ENCODE data around the gene CPM. TPM values are rescaled to one million over a fixed set of nuclear protein-coding genes. Genes with fewer than 3 reads are reported as not detected.
A peak's percentile ranks its signal among the peaks of the same experiment; 100 is the strongest.

CPM gene
- total RNA-seq, 5 donors from 2014 or later (not counting 1 experiment from before 2014, with no cell fraction given) = 1.6 to 2.7 (median 2.1) TPM

DNA sequence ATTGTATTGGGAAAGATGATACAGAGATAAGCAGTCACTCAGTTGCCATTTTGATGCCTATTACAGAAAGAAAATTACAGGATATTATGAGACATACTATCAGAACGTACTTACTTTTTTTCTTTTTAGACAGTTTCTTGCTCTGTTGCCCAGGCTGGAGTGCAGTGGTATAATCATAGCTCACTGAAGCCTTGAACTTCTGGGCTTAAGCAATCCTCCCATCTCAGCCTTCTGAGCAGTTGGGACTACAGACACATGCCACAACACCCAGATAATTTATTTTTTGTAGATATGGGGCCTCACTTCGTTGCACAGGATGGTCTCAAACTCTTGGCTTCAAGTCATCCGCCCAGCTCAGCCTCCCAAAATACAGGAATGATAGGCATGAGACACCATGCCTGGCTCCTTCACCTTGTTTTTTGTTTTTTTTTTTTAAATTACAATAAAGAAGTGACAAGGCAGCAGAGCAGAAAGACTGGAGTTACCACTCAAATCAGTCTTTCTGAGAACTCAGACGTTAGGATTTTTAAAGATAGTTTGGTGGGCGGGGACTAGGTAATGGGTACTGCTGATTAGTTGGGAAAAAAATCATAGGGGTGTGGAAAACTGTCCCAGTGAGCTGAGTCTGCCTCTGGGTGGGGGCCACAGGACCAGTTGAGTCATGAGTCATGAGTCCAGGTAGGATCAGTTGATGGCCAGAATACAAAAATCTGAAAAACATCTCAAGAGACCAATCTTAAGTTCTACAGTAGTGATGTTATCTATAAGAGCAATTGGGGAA is 11.5 kb upstream of the CPM start:
- Mint-ChIP-seq H3K9me3 (no peaks in the 10 kb centered on the region), H3K27ac (no peak overlapping the region), H3K27me3 (peaks cover 4 to 6% of the 10 kb centered on the region in 2 donors), H3K36me3 (no peaks in the 10 kb centered on the region), H3K4me3 (no peak overlapping the region), H3K4me1 (no peaks in the 10 kb centered on the region)
- CTCF ChIA-PET = no interaction called here
- 80% methylated on average over 3 of the region's 5 CpGs for WGBS (ENCODE audit: insufficient coverage)
- Histone ChIP-seq H3K36me3 (ENCODE audit: control insufficient read depth in 2 of 2, extremely low read depth in 1 of 2, insufficient read depth in 1 of 2, low read length in 1 of 2) (no peaks in the 10 kb centered on the region), H3K9me3 (no peaks in the 10 kb centered on the region), H3K27me3 (replicated peaks in 1 of 2; ENCODE audit: control insufficient read depth in 2 of 2, extremely low read depth in 1 of 2, insufficient read depth in 2 of 2, low read length in 1 of 2) (peaks cover 0 to 3% of the 10 kb centered on the region in 2 experiments), H3K27ac (ENCODE audit: low read length) (no peak overlapping the region), H3K4me3 (ENCODE audit: control insufficient read depth in 1 of 2, extremely low read depth in 1 of 2, low read length in 1 of 2) (no peak overlapping the region), H3K4me1 (ENCODE audit: control insufficient read depth in 1 of 2, extremely low read depth in 1 of 2, insufficient read depth in 2 of 2, low read length in 2 of 2) (no peaks in the 10 kb centered on the region)
- POLR2A ChIA-PET = interaction anchor here in 1 of 2 donors (0.6 kb wide), 1 partner anchor 35 kb away, joined by 3 read pairs; no protein-coding TSS in a partner anchor
- DNase-seq (no peak), ATAC-seq (replicated peaks in 1 of 4) (no peak)

GRCh38 chr12:68943848-68944247 is 10.9 kb upstream of the CPM start:
- peaks cover 0 to 3% of the 10 kb centered on the region in 2 experiments for H3K27me3 ChIP-seq (replicated peaks in 1 of 2; ENCODE audit: control insufficient read depth in 2 of 2, extremely low read depth in 1 of 2, insufficient read depth in 2 of 2, low read length in 1 of 2)
- no peak overlapping the region for H3K4me3 ChIP-seq (ENCODE audit: control insufficient read depth in 1 of 2, extremely low read depth in 1 of 2, low read length in 1 of 2)
- ATAC-seq (replicated peaks in 1 of 4) (no peak), DNase-seq (no peak)
- no peak overlapping the region for H3K27ac ChIP-seq (ENCODE audit: low read length)
- CTCF ChIA-PET = no interaction called here
- Mint-ChIP-seq H3K4me3 (no peak overlapping the region), H3K9me3 (no peaks in the 10 kb centered on the region), H3K27ac (no peak overlapping the region), H3K4me1 (no peaks in the 10 kb centered on the region), H3K36me3 (no peaks in the 10 kb centered on the region), H3K27me3 (peaks cover 4 to 6% of the 10 kb centered on the region in 2 donors)
- POLR2A ChIA-PET = interaction anchor here in 1 of 2 donors (0.7 kb wide), 1 partner anchor 412 kb away, joined by 3 read pairs; no protein-coding TSS in a partner anchor
- no peaks in the 10 kb centered on the region for H3K9me3 ChIP-seq
- no peaks in the 10 kb centered on the region for H3K36me3 ChIP-seq (ENCODE audit: control insufficient read depth in 2 of 2, extremely low read depth in 1 of 2, insufficient read depth in 1 of 2, low read length in 1 of 2)
- no peaks in the 10 kb centered on the region for H3K4me1 ChIP-seq (ENCODE audit: control insufficient read depth in 1 of 2, extremely low read depth in 1 of 2, insufficient read depth in 2 of 2, low read length in 2 of 2)
- no CpG with 5 or more reads among the region's 1 CpG for WGBS (ENCODE audit: insufficient coverage)

DNA sequence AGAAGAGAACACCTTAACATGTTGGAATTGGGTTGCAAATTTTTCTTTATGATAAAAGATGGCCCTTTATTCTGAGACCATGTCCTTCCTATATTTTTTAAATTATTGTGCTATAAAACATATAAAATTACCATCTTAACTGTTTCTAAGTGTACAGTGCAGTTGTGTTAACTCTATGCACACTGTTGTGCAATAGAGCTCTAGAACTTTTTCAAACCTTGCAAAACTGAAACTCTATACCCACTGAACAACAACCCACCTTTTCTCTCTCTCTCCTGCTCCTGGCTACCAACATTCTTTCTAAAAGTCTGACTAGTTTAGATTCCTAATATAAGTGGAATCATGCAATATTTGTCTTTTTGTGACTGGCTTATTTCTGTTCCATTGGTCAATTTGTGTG is 7.8 kb upstream of the CPM start:
- Histone ChIP-seq H3K4me3 (ENCODE audit: control insufficient read depth in 1 of 2, extremely low read depth in 1 of 2, low read length in 1 of 2) (no peak overlapping the region), H3K9me3 (no peaks in the 10 kb centered on the region), H3K36me3 (ENCODE audit: control insufficient read depth in 2 of 2, extremely low read depth in 1 of 2, insufficient read depth in 1 of 2, low read length in 1 of 2) (no peaks in the 10 kb centered on the region), H3K27ac (ENCODE audit: low read length) (no peak overlapping the region), H3K4me1 (ENCODE audit: control insufficient read depth in 1 of 2, extremely low read depth in 1 of 2, insufficient read depth in 2 of 2, low read length in 2 of 2) (no peaks in the 10 kb centered on the region), H3K27me3 (replicated peaks in 1 of 2; ENCODE audit: control insufficient read depth in 2 of 2, extremely low read depth in 1 of 2, insufficient read depth in 2 of 2, low read length in 1 of 2) (peaks cover 0 to 3% of the 10 kb centered on the region in 2 experiments)
- H3K27me3 Mint-ChIP-seq = peaks cover 4 to 8% of the 10 kb centered on the region in 2 donors
- no peak overlapping the region for H3K4me3 Mint-ChIP-seq
- ChIA-PET POLR2A (no interaction called here), CTCF (no interaction called here)
- ATAC-seq (replicated peaks in 1 of 4) = no peak
- H3K36me3 Mint-ChIP-seq = no peaks in the 10 kb centered on the region
- no peak overlapping the region for H3K27ac Mint-ChIP-seq
- no peaks in the 10 kb centered on the region for H3K9me3 Mint-ChIP-seq
- DNase-seq = no peak
- no peaks in the 10 kb centered on the region for H3K4me1 Mint-ChIP-seq

GRCh38 chr12:68939505-68939904 is 6.5 kb upstream of the CPM start:
- H3K4me3 Mint-ChIP-seq = no peak overlapping the region

GRCh38 chr12:68934392-68934791 is 1.4 kb upstream of the CPM start:
- no peak for DNase-seq
- H3K4me3 Mint-ChIP-seq = peak overlapping the region in 1 of 3 donors; percentile 86
- Histone ChIP-seq H3K27ac (ENCODE audit: low read length) (no peak overlapping the region), H3K4me3 (ENCODE audit: control insufficient read depth in 1 of 2, extremely low read depth in 1 of 2, low read length in 1 of 2) (no peak overlapping the region), H3K36me3 (ENCODE audit: control insufficient read depth in 2 of 2, extremely low read depth in 1 of 2, insufficient read depth in 1 of 2, low read length in 1 of 2) (no peaks in the 10 kb centered on the region), H3K27me3 (replicated peaks in 1 of 2; ENCODE audit: control insufficient read depth in 2 of 2, extremely low read depth in 1 of 2, insufficient read depth in 2 of 2, low read length in 1 of 2) (peaks cover 4 to 16% of the 10 kb centered on the region in 2 experiments), H3K4me1 (ENCODE audit: control insufficient read depth in 1 of 2, extremely low read depth in 1 of 2, insufficient read depth in 2 of 2, low read length in 2 of 2) (peaks cover 6 to 8% of the 10 kb centered on the region in 2 experiments), H3K9me3 (no peaks in the 10 kb centered on the region)
- peaks cover 7 to 11% (median 8%) of the 10 kb centered on the region in 3 donors for H3K4me1 Mint-ChIP-seq
- no peaks in the 10 kb centered on the region for H3K36me3 Mint-ChIP-seq
- no peak overlapping the region for H3K27ac Mint-ChIP-seq
- ChIA-PET POLR2A (no interaction called here), CTCF (no interaction called here)
- H3K27me3 Mint-ChIP-seq = peaks cover 14 to 15% of the 10 kb centered on the region in 2 donors
- WGBS (ENCODE audit: insufficient coverage) = 100% methylated on average over 5 of the region's 9 CpGs
- H3K9me3 Mint-ChIP-seq = no peaks in the 10 kb centered on the region
- no peak for ATAC-seq (replicated peaks in 1 of 4)

More at GRCh38 chr12:68939505-68939904, 6.5 kb upstream of the CPM start:
- Histone ChIP-seq H3K9me3 (no peaks in the 10 kb centered on the region), H3K27me3 (replicated peaks in 1 of 2; ENCODE audit: control insufficient read depth in 2 of 2, extremely low read depth in 1 of 2, insufficient read depth in 2 of 2, low read length in 1 of 2) (peaks cover under 1 to 4% of the 10 kb centered on the region in 2 experiments), H3K4me3 (ENCODE audit: control insufficient read depth in 1 of 2, extremely low read depth in 1 of 2, low read length in 1 of 2) (no peak overlapping the region), H3K36me3 (ENCODE audit: control insufficient read depth in 2 of 2, extremely low read depth in 1 of 2, insufficient read depth in 1 of 2, low read length in 1 of 2) (no peaks in the 10 kb centered on the region), H3K4me1 (ENCODE audit: control insufficient read depth in 1 of 2, extremely low read depth in 1 of 2, insufficient read depth in 2 of 2, low read length in 2 of 2) (no peaks in the 10 kb centered on the region), H3K27ac (ENCODE audit: low read length) (no peak overlapping the region)
- ATAC-seq (replicated peaks in 1 of 4) (no peak), DNase-seq (no peak)
- ChIA-PET POLR2A (no interaction called here), CTCF (no interaction called here)
- Mint-ChIP-seq H3K27me3 (peaks cover 1 to 13% of the 10 kb centered on the region in 2 donors), H3K36me3 (no peaks in the 10 kb centered on the region), H3K27ac (no peak overlapping the region), H3K4me1 (no peaks in the 10 kb centered on the region), H3K9me3 (no peaks in the 10 kb centered on the region)
- no CpG with 5 or more reads among the region's 1 CpG for WGBS (ENCODE audit: insufficient coverage)

DNA sequence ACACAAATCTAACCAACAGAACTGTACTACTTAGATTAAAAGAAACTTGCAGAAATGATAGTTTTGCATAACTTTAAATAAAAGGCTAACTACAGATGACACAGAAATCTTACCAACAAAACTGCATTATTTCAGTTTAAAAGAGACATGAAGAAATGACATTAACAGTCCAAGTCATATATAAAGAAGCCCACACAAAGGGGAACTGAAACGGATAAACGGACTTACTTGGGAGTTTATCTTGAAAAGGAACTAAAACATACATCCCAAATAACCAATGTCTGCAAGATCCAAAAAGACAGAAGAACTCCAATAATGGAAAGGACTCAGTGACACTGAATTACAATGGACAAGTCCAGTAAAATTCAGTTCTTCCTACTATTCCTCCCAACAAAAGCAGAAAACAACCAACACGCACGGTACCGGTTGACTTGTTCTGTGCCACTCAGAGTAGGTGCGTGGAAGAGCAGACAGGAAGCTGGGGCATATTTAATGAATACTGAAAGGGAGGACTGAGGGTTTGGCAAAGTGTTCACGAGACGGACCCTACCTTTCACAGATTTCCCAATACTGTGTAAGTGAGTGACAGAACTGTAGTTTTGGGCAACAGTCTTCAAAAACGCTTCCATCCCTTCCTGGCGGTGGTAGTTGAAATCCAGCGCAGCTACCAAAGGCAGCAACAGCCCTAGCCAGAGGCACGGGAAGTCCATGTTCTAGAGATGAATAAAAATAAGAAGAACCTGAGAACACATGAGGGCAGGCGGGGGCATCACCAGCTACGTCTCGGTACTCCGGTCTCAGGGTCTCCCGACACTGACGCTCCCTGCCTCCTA is 627 bp downstream of the CPM start:
- Histone ChIP-seq H3K9me3 (no peaks in the 10 kb centered on the region), H3K36me3 (ENCODE audit: control insufficient read depth in 2 of 2, extremely low read depth in 1 of 2, insufficient read depth in 1 of 2, low read length in 1 of 2) (no peaks in the 10 kb centered on the region), H3K27ac (ENCODE audit: low read length) (no peak overlapping the region), H3K27me3 (replicated peaks in 1 of 2; ENCODE audit: control insufficient read depth in 2 of 2, extremely low read depth in 1 of 2, insufficient read depth in 2 of 2, low read length in 1 of 2) (peaks cover 4 to 16% of the 10 kb centered on the region in 2 experiments), H3K4me3 (ENCODE audit: control insufficient read depth in 1 of 2, extremely low read depth in 1 of 2, low read length in 1 of 2) (peak overlapping the region; percentile 53 to 63), H3K4me1 (ENCODE audit: control insufficient read depth in 1 of 2, extremely low read depth in 1 of 2, insufficient read depth in 2 of 2, low read length in 2 of 2) (peaks cover 6 to 8% of the 10 kb centered on the region in 2 experiments)
- Mint-ChIP-seq H3K36me3 (no peaks in the 10 kb centered on the region), H3K4me1 (peaks cover 7 to 11% (median 8%) of the 10 kb centered on the region in 3 donors), H3K27ac (peak overlapping the region in 1 of 2 donors; percentile 23), H3K27me3 (peaks cover 14 to 15% of the 10 kb centered on the region in 2 donors), H3K4me3 (peak overlapping the region; percentile 79 to 86 (median 85)), H3K9me3 (no peaks in the 10 kb centered on the region)
- POLR2A ChIA-PET = no interaction called here
- 1% methylated on average over 9 of the region's 18 CpGs for WGBS (ENCODE audit: insufficient coverage)
- CTCF ChIA-PET = interaction anchor here in 1 of 2 donors (0.5 kb wide), 1 partner anchor 140 kb away, joined by 5 read pairs; no protein-coding TSS in a partner anchor
- DNase-seq (peak in 8 of 35 experiments; percentile 2 to 31 (median 6)), ATAC-seq (replicated peaks in 1 of 4) (peak; percentile 42 to 54 (median 50))
